Vagina (tissue), 2 donors: ENCODE results near the gene PLCL1. TPM values are rescaled to one million over a fixed set of nuclear protein-coding genes. Genes with fewer than 3 reads are reported as not detected.

Source experiments
- DNase-seq, 2 donors: peaks; one replicate each; pipeline ENCODE4 v3.0.0-alpha.2; 2017; ENCODE audit errors: extremely low spot score in 2 of 2
- H3K27ac ChIP-seq: fragments of 200-600 bp; sonication (generic); one replicate; pipeline ENCODE4 v1.5.1; 2019
- H3K27me3 ChIP-seq: fragments of 200-600 bp; sonication (generic); one replicate; pipeline ENCODE4 v1.5.1; 2019
- H3K36me3 ChIP-seq, 2 donors: fragments of 200-600 bp; sonication (generic); one replicate each; pipeline ENCODE4 v1.5.1; 2017 to 2019
- H3K4me1 ChIP-seq: fragments of 200-600 bp; sonication (generic); one replicate; pipeline ENCODE4 v1.5.1; 2019
- H3K4me3 ChIP-seq, 2 donors: fragments of 200-600 bp; sonication (generic); 1 replicate in 1 of 2; 2 replicates in 1 of 2; pipeline ENCODE4 v1.5.1; 2016 to 2019
- H3K9me3 ChIP-seq: fragments of 200-600 bp; sonication (generic); one replicate; pipeline ENCODE4 v1.5.1; 2019
- CTCF ChIP-seq, 3 experiments: fragments of 450-650 bp in 2 of 3; fragments of 200-600 bp in 1 of 3; sonication (generic) in 1 of 3; IDR thresholded peaks; one replicate each; pipeline ENCODE4 v1.5.1; 2017 to 2019; ENCODE audit warnings: antibody characterized with exemption in 3 of 3, mild to moderate bottlenecking in 2 of 3, moderate library complexity in 2 of 3
- POLR2A ChIP-seq, 2 donors: fragments of 450-650 bp; IDR thresholded peaks; one replicate each; pipeline ENCODE4 v1.6.1; 2017; ENCODE audit warnings: antibody characterized with exemption in 2 of 2, mild to moderate bottlenecking in 2 of 2, moderate library complexity in 2 of 2
- POLR2AphosphoS5 ChIP-seq, 2 donors: sonication (generic); formaldehyde crosslinking; IDR thresholded peaks; one replicate each; pipeline ENCODE4 v1.9.0; 2017; ENCODE audit warnings: antibody characterized with exemption in 2 of 2, mild to moderate bottlenecking in 2 of 2, low read depth in 1 of 2; ENCODE audit not compliant: insufficient read depth in 1 of 2
- intact Hi-C: fragments of 100-400 bp; cut with DNase I; formaldehyde crosslinking; loops from one replicate; pipeline ENCODE4 v1.15.1; 2023
- total RNA-seq: library from RNA; depleted of rRNA; stranded (reverse); fragments of >200 nt; gene quantifications from one replicate; pipeline ENCODE4 v1.2.3, GENCODE V29; 2016

Gene PLCL1
- total RNA-seq, 1 donor from 2014 or later = 6.6 TPM

GRCh38 chr2:197941715-197942114, 137.3 kb downstream of the PLCL1 start:
- Histone ChIP-seq H3K27ac (no peak overlapping the region), H3K27me3 (no peaks in the 10 kb centered on the region), H3K4me3 (no peak overlapping the region), H3K36me3 (no peaks in the 10 kb centered on the region), H3K4me1 (peaks cover 5% of the 10 kb centered on the region), H3K9me3 (no peaks in the 10 kb centered on the region)
- DNase-seq = no peak
- TF ChIP-seq CTCF (IDR thresholded peaks at IDR 0.05) = no peak
- intact Hi-C loops = no loop called here

GRCh38 chr2:197943731-197944130, 139.3 kb downstream of the PLCL1 start:
- no peak for DNase-seq
- Histone ChIP-seq H3K36me3 (no peaks in the 10 kb centered on the region), H3K27me3 (no peaks in the 10 kb centered on the region), H3K4me1 (peaks cover 8% of the 10 kb centered on the region), H3K27ac (no peak overlapping the region), H3K9me3 (no peaks in the 10 kb centered on the region), H3K4me3 (no peak overlapping the region)
- no peak for TF ChIP-seq POLR2A (IDR thresholded peaks at IDR 0.05)
- no peak for TF ChIP-seq POLR2AphosphoS5 (IDR thresholded peaks at IDR 0.05; ENCODE audit: insufficient read depth in 1 of 2, low read depth in 1 of 2)
- no peak for TF ChIP-seq CTCF (IDR thresholded peaks at IDR 0.05)
- intact Hi-C loops = no loop called here

GRCh38 chr2:197944416-197945096, 140.2 kb downstream of the PLCL1 start:
- DNase-seq = no peak
- TF ChIP-seq POLR2A (IDR thresholded peaks at IDR 0.05) = no peak
- no peak for TF ChIP-seq POLR2AphosphoS5 (IDR thresholded peaks at IDR 0.05; ENCODE audit: insufficient read depth in 1 of 2, low read depth in 1 of 2)
- TF ChIP-seq CTCF (IDR thresholded peaks at IDR 0.05) = no peak
- H3K27ac ChIP-seq = no peak overlapping the region
- H3K4me1 ChIP-seq = peaks cover 8% of the 10 kb centered on the region
- no peaks in the 10 kb centered on the region for H3K9me3 ChIP-seq
- H3K36me3 ChIP-seq = no peaks in the 10 kb centered on the region
- H3K4me3 ChIP-seq = no peak overlapping the region
- intact Hi-C loops = no loop called here
- H3K27me3 ChIP-seq = no peaks in the 10 kb centered on the region

GRCh38 chr2:197946562-197946961, 142.2 kb downstream of the PLCL1 start:
- Histone ChIP-seq H3K36me3 (no peaks in the 10 kb centered on the region), H3K4me3 (no peak overlapping the region), H3K27me3 (no peaks in the 10 kb centered on the region), H3K27ac (no peak overlapping the region), H3K4me1 (peaks cover 17% of the 10 kb centered on the region), H3K9me3 (no peaks in the 10 kb centered on the region)
- TF ChIP-seq POLR2A (IDR thresholded peaks at IDR 0.05) = no peak
- no peak for TF ChIP-seq POLR2AphosphoS5 (IDR thresholded peaks at IDR 0.05; ENCODE audit: insufficient read depth in 1 of 2, low read depth in 1 of 2)
- TF ChIP-seq CTCF (IDR thresholded peaks at IDR 0.05) = no peak
- no peak for DNase-seq
- intact Hi-C loops = no loop called here

GRCh38 chr2:197947219-197947757, 142.9 kb downstream of the PLCL1 start:
- peaks cover 17% of the 10 kb centered on the region for H3K4me1 ChIP-seq
- no peak for DNase-seq
- no peak overlapping the region for H3K4me3 ChIP-seq
- no peaks in the 10 kb centered on the region for H3K36me3 ChIP-seq
- TF ChIP-seq CTCF (IDR thresholded peaks at IDR 0.05) = no peak
- no peak for TF ChIP-seq POLR2AphosphoS5 (IDR thresholded peaks at IDR 0.05; ENCODE audit: insufficient read depth in 1 of 2, low read depth in 1 of 2)
- TF ChIP-seq POLR2A (IDR thresholded peaks at IDR 0.05) = no peak
- no peak overlapping the region for H3K27ac ChIP-seq
- H3K9me3 ChIP-seq = no peaks in the 10 kb centered on the region
- intact Hi-C loops = no loop called here
- no peaks in the 10 kb centered on the region for H3K27me3 ChIP-seq
